CD14-positive monocyte (primary cell): Measurements from ENCODE around the gene MTMR8. TPM values are rescaled to one million over a fixed set of nuclear protein-coding genes. Genes with fewer than 3 reads are reported as not detected.

Source experiments
- DNase-seq, 3 donors: peaks; one replicate each; pipeline ENCODE4 v3.0.0-alpha.2; 2011 to 2022
- H2AFZ ChIP-seq: 2 replicates; pipeline ENCODE4 v1.6.0; 2012; ENCODE audit warnings: mild to moderate bottlenecking, low read depth, low read length, inconsistent platforms; ENCODE audit not compliant: insufficient read depth, poor library complexity, severe bottlenecking
- H3K27ac ChIP-seq, 2 donors: 1 replicate in 1 of 2; 2 replicates in 1 of 2; pipeline ENCODE4 v1.5.1; 2012 to 2013; ENCODE audit warnings: low read length in 2 of 2, control low read depth in 1 of 2, inconsistent platforms in 1 of 2, low read depth in 1 of 2, mild to moderate bottlenecking in 1 of 2
- H3K27me3 ChIP-seq, 2 donors: one replicate each; pipeline versions ENCODE4 v1.6.0 to v1.6.1; 2011 to 2013; ENCODE audit warnings: low read length in 2 of 2; ENCODE audit not compliant: control insufficient read depth in 2 of 2, insufficient read depth in 2 of 2
- H3K36me3 ChIP-seq, 2 donors: replicated peaks in 1 of 2; 1 replicate in 1 of 2; 2 replicates in 1 of 2; pipeline versions ENCODE4 v1.5.1 to v1.6.1; 2012 to 2013; ENCODE audit warnings: low read length in 2 of 2, control low read depth in 1 of 2, inconsistent platforms in 1 of 2, mild to moderate bottlenecking in 1 of 2; ENCODE audit not compliant: insufficient read depth in 2 of 2, control insufficient read depth in 1 of 2
- H3K4me1 ChIP-seq, 2 donors: 1 replicate in 1 of 2; 2 replicates in 1 of 2; pipeline versions ENCODE4 v1.5.1 to v1.6.1; 2012 to 2013; ENCODE audit warnings: low read length in 2 of 2, control low read depth in 1 of 2, inconsistent platforms in 1 of 2, mild to moderate bottlenecking in 1 of 2, moderate library complexity in 1 of 2; ENCODE audit not compliant: insufficient read depth in 2 of 2, control insufficient read depth in 1 of 2
- H3K4me2 ChIP-seq: replicated peaks from 2 replicates; pipeline ENCODE3; 2012; ENCODE audit warnings: low read length, moderate library complexity, mild to moderate bottlenecking; ENCODE audit not compliant: poor library complexity, severe bottlenecking; ENCODE audit errors: extremely low read depth
- H3K4me3 ChIP-seq, 3 experiments: fragments of 200-600 bp in 1 of 3; sonication (generic) in 1 of 3; replicated peaks in 1 of 3; 1 replicate in 2 of 3; 2 replicates in 1 of 3; pipeline ENCODE4 v1.5.1; 2011 to 2013; ENCODE audit warnings: low read length in 3 of 3, mild to moderate bottlenecking in 3 of 3, control low read depth in 2 of 3, low read depth in 2 of 3, inconsistent platforms in 1 of 3, moderate library complexity in 1 of 3
- H3K79me2 ChIP-seq: 2 replicates; pipeline ENCODE4 v1.6.0; 2012; ENCODE audit warnings: mild to moderate bottlenecking, control low read depth, inconsistent platforms, low read length, moderate library complexity; ENCODE audit not compliant: insufficient read depth
- H3K9ac ChIP-seq: 2 replicates; pipeline ENCODE4 v1.6.0; 2017; ENCODE audit warnings: low read length, mild to moderate bottlenecking; ENCODE audit not compliant: insufficient read depth, poor library complexity, severe bottlenecking
- H3K9me3 ChIP-seq, 2 donors: replicated peaks in 1 of 2; 1 replicate in 1 of 2; 2 replicates in 1 of 2; pipeline versions ENCODE4 v1.5.1 to v1.6.1; 2012 to 2013; ENCODE audit warnings: low read length in 2 of 2, control low read depth in 1 of 2; ENCODE audit not compliant: control insufficient read depth in 1 of 2, insufficient read depth in 1 of 2
- H4K20me1 ChIP-seq: 2 replicates; pipeline ENCODE4 v1.6.0; 2012; ENCODE audit warnings: mild to moderate bottlenecking, low read length, control low read depth, moderate library complexity; ENCODE audit not compliant: insufficient read depth
- H3K27ac Mint-ChIP-seq, 7 donors: one replicate each; pipeline ENCODE4 v1.8.0; 2020; ENCODE audit warnings: mild to moderate bottlenecking in 7 of 7, mixed read lengths in 7 of 7, moderate library complexity in 6 of 7, inconsistent platforms in 2 of 7
- H3K27me3 Mint-ChIP-seq, 3 donors: one replicate each; pipeline ENCODE4 v1.8.0; 2021 to 2022; ENCODE audit warnings: low read depth in 3 of 3, mild to moderate bottlenecking in 3 of 3, mixed read lengths in 3 of 3, moderate library complexity in 3 of 3, inconsistent platforms in 1 of 3
- H3K36me3 Mint-ChIP-seq, 2 donors: one replicate each; pipeline ENCODE4 v1.8.0; 2020; ENCODE audit warnings: mixed read lengths in 2 of 2, inconsistent platforms in 1 of 2, mild to moderate bottlenecking in 1 of 2
- H3K4me1 Mint-ChIP-seq: one replicate; pipeline ENCODE4 v1.8.0; 2020; ENCODE audit warnings: mild to moderate bottlenecking, mixed read lengths
- H3K4me3 Mint-ChIP-seq, 2 donors: one replicate each; pipeline ENCODE4 v1.8.0; 2020; ENCODE audit warnings: mild to moderate bottlenecking in 2 of 2, mixed read lengths in 2 of 2, moderate library complexity in 1 of 2
- H3K9me3 Mint-ChIP-seq, 7 donors: one replicate each; pipeline ENCODE4 v1.8.0; 2020 to 2022; ENCODE audit warnings: mixed read lengths in 7 of 7, mild to moderate bottlenecking in 6 of 7, moderate library complexity in 6 of 7, inconsistent platforms in 2 of 7
- CTCF ChIP-seq: fragments of 200-600 bp; IDR thresholded peaks from one replicate; pipeline ENCODE4 v1.8.0; 2022; ENCODE audit warnings: antibody characterized with exemption, mild to moderate bottlenecking
- WGBS: methylation state at CpG from one replicate; pipeline ENCODE4 v1.1.5; 2013; ENCODE audit warnings: missing lambda C conversion rate; ENCODE audit not compliant: insufficient coverage; 5-methylcytosine and 5-hydroxymethylcytosine counted together
- intact Hi-C, 2 donors: fragments of 100-400 bp; cut with micrococcal nuclease; formaldehyde crosslinking; loops; one replicate each; pipeline versions ENCODE4 v1.15.0 to v1.15.1; 2023
- polyA plus RNA-seq, 3 donors: library from polyadenylated mRNA; depleted of rRNA in 1 of 3; unstranded in 2 of 3; stranded (reverse) in 1 of 3; fragments of 300-500 nt in 2 of 3; fragments of >200 nt in 1 of 3; fragmentation: Illumina TruSeq in 2 of 3; gene quantifications; 1 replicate in 2 of 3; 2 replicates in 1 of 3; pipeline ENCODE4 v1.2.3, GENCODE V29; 2012 to 2021

The MTMR8 gene
- polyA plus RNA-seq, 3 donors = 0.19 to 1.1 (median 0.51) TPM

- no peak for DNase-seq
- WGBS = 100% methylated on average over 2 of the region's 5 CpGs
Observed at GRCh38 chrX:64352081-64352480, 43.2 kb downstream of the MTMR8 start.

DNA sequence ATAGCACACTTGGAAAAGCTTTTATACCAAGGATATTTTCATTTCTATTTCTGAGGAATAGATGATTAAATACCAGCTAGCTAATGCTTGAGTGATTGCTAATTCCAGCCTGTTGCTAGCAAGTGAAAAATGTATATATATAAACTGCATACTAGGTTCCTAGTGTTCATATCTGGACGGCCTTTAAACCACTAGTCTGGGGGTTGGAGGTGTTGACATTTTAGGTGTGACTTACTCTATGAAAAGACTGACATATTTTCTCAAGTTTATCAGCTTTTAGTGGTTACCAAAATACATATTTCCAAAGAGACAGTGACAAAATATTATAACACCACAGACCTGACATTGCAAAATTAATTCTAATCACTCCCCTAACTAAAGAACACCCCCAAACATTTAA, 44.7 kb downstream of the MTMR8 start:
- Histone ChIP-seq H3K36me3 (no peaks in the 10 kb centered on the region), H3K4me3 (no peak overlapping the region), H3K9ac (no peak overlapping the region), H2AFZ (no peak overlapping the region), H3K27ac (no peak overlapping the region), H3K4me1 (no peaks in the 10 kb centered on the region), H3K27me3 (no peaks in the 10 kb centered on the region), H4K20me1 (no peaks in the 10 kb centered on the region), H3K79me2 (no peaks in the 10 kb centered on the region), H3K9me3 (no peaks in the 10 kb centered on the region), H3K4me2 (no peak overlapping the region)
- Mint-ChIP-seq H3K9me3 (peaks cover 0 to 3% (median 0%) of the 10 kb centered on the region in 7 donors), H3K4me1 (no peaks in the 10 kb centered on the region), H3K27me3 (no peaks in the 10 kb centered on the region), H3K4me3 (no peak overlapping the region), H3K36me3 (peaks cover 0 to 15% of the 10 kb centered on the region in 2 donors), H3K27ac (no peak overlapping the region)
- WGBS = no CpG with 5 or more reads among the region's 1 CpG
- DNase-seq = no peak
- no peak for TF ChIP-seq CTCF
- intact Hi-C loops = no loop called here

More at GRCh38 chrX:64352081-64352480, 43.2 kb downstream of the MTMR8 start:
- Mint-ChIP-seq H3K9me3 (peaks cover 0 to 3% (median 0%) of the 10 kb centered on the region in 7 donors), H3K27ac (no peak overlapping the region), H3K27me3 (no peaks in the 10 kb centered on the region), H3K36me3 (peaks cover 0 to 17% of the 10 kb centered on the region in 2 donors), H3K4me1 (no peaks in the 10 kb centered on the region), H3K4me3 (no peak overlapping the region)
- Histone ChIP-seq H3K4me2 (no peak overlapping the region), H2AFZ (no peak overlapping the region), H3K27me3 (no peaks in the 10 kb centered on the region), H3K79me2 (no peaks in the 10 kb centered on the region), H4K20me1 (no peaks in the 10 kb centered on the region), H3K36me3 (no peaks in the 10 kb centered on the region), H3K9me3 (no peaks in the 10 kb centered on the region), H3K27ac (no peak overlapping the region), H3K4me1 (no peaks in the 10 kb centered on the region), H3K4me3 (no peak overlapping the region), H3K9ac (no peak overlapping the region)
- TF ChIP-seq CTCF = no peak
- intact Hi-C loops = no loop called here
